HL-60/S4 treated with phorbol 12-myristate 13-acetate at 8.2 ng/mL for 4 days and 3 days (cell line): ENCODE data around the gene MAGIX.

Experiments used
- in situ Hi-C: fragments of 300-500 bp; cut with MboI; formaldehyde crosslinking; loops from 2 replicates; pipeline ENCODE4 v1.15.0; 2022; ENCODE audit warnings: low sequenced_read_pairs

MAGIX gene

GRCh38 chrX:49204709-49205108 is 42.2 kb downstream of the MAGIX start:
- in situ Hi-C loops: no loop called here

GRCh38 chrX:49205443-49205842 is 42.9 kb downstream of the MAGIX start:
- in situ Hi-C loops: no loop called here

DNA sequence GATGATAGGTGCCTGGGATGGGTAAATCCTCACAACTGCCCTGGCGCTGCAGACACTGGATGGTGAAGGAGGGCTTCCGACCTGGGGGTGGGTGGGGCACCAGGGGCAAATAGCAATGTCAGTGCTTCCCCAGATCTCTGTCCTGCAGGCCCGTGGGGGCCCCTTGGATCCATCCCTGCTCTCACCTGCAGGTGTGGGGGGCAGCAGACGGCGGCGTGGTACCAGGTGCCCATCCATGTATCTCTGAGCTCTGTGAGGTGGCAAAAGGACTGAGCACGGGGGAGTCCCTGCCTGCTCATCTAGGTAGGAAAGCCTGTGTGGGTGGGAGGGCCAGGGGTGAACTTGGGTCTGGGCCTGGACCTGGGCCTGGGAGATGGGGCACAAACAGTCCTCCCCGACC is 44.0 kb downstream of the MAGIX start:
- in situ Hi-C loops: no loop called here

DNA sequence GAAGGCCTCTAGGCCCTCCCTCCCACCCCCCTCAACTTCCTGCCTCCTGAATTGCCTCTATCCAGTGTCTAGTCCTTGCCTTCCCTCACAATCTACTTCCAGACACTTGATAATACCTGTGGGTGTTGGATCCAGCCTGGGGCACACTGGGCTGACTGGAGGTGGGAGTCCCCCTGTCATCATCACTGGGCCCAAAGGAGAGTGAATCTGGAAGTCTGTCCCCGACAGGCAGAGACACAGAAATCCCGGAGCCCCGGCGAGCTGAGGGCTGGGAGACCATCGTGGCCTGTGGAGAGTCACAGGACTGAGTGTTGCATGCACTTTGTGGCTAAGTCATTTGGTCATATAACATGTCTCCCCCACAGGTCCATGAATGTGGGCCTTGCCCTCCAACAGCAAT is 45.8 kb downstream of the MAGIX start:
- in situ Hi-C loops: no loop called here

DNA sequence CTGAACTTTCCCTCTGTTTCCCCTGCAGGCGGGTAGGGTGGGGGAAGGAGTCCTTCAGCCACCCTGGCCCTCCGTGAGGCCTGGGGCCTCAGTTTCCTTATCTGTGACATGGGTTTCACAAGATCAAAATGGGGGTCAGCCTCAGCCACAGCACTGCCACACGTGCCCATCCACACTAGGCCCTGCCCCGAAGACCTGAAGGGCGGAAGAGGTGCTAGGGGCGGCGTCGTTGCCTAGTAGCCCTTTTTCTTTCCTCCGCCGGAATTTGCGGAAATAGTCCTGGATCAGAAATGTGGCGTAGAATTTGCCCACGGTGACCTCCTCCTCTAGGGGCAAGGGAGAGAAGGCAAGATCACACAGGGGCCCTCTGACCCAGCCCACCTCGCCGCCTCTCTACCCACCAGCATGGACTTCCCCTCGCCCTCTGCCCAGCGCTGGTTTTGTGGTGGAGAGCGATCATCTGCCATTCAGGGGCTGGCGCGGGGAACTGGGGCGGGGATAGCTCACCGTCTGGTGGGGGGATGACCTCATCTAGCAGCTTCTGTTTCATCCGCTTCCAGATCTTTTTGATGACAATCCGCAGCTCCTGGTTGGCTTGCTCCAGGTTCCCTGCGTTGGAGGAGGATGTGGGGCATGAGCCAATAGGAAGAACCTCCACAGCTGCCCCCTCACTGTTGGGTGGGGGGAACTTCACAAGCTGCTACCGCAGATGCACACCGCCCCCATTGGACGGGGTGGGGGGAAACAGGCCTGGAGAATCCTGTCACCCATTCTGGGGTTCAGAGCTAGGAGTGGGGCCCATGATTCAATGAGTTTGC is 47.1 kb downstream of the MAGIX start:
- in situ Hi-C loops: no loop called here

DNA sequence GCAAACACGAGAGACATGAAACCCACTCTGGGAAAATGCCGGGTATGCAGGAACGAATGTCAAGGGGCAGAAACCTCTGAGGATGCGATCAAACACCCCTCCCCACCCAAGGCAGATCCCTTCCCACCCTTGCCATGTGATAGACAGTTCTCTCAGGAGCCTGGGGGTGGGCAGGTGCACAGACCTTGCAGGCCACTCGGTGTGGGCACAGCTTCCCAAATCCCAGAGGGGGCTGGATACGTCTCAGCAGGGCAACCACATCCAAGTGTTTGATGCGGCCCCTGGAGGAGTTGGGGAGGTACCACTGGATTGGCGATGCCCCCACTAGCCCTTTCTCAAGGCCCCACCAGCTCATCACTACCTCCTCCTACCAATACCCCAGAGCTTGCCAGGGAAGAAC is 47.8 kb downstream of the MAGIX start:
- in situ Hi-C loops: no loop called here

DNA sequence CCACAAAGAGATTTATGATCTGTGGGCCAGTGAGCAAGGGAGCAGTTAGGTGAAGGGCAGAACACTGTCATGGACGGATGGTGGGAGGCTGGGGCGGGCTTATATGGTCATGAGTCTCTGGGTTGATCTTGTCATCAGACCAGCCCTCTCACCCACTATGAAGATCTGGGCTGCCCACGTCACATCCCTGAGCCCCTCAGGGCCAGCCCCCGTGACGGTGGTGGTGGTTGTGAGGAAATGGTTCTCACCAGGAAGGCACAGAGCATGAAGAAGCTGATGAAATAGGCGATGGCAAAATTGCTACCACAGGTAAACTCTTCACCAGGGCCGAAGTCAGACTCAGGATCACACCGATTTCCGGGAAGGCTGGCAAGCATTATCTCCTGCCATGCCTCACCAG is 48.5 kb downstream of the MAGIX start:
- in situ Hi-C loops: no loop called here

DNA sequence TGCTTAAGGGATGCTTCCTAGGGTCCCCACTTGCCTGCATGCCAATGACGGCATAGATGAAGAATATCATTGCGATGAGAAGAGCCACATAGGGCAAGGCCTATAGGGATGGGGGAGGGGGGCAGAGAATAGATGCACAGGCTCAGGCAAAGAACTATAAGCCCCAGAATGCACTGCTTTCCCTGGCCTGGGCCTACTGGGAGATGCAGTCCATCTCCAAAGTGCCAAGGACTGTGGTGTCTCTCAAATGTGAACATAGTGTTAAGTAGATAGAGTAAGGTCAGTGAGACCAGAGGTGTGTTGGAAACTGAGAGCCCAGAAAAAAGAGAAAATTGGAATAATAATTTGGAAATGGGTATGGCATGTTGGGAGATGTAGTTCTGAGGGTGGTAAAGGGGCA is 49.7 kb downstream of the MAGIX start:
- in situ Hi-C loops: no loop called here

- in situ Hi-C loops: no loop called here
These were observed 50.3 kb downstream of the MAGIX start for GRCh38 chrX:49212861-49213260.

GRCh38 chrX:49214416-49214815 is 51.9 kb downstream of the MAGIX start:
- in situ Hi-C loops: no loop called here

DNA sequence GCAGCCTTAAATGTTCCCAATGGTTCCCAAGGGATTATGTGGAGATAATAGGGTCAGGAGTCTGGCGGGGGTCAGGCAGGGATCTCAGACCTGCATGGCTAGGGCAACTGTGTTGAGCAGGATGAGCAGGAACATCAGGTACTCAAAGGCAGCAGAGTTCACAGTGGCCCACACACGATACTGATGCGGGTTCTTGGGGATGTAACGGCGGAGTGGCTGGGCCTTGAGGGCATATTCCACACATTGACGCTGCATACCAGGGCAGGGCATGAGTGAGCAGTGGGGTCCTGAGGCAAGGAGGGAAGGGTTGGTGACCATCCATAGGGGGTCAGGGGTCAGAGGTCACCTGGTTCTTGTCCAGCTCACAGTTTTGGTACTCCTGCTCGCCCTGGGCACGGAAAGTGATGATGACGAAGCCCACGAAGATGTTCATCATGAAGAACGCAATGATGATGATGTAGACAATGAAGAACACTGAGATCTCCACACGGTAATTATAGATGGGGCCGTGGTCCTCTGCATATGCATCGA is 52.5 kb downstream of the MAGIX start:
- in situ Hi-C loops: no loop called here
